ENCODE data around the gene WAPL.

DNA sequence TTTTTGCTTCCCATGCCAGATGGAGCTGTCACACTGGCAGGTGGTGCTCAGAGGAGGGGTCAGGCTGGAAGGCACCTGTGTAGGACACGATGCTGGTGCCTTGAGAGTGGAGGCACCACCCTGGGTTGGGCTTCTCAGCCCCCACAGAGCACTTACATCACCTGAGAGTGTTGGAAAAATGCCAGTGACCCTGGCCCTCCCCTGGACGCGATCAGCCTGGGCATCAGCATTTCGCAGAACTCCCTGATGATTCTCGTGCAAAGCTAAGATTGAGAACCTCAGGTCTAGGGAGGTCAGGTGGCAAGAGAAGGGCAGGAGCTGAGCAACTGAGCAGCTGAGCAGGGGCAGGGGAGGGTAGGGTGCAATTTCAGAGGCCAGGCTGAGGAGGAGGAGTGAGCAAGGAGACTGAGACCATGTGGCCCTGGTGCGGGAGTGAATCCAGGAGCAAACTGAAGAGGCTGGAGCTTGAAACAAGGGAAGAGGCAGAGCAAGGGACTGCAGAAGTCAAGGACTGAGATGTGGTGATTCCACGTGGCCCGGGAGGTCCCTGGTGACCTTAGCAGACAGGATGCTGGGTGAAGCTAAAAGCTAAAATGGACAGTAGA lies 130.3 kb downstream of the WAPL start:
- TF ChIP-seq POLR2A (IDR thresholded peaks at IDR 0.05; ENCODE audit: low read depth, low read length) (peak; percentile 27; the same call in 1 of the 2 replicates), POLR2AphosphoS5 (IDR thresholded peaks at IDR 0.05; ENCODE audit: low read depth, low read length) (no peak), TAF1 (IDR thresholded peaks at IDR 0.05; ENCODE audit: borderline replicate concordance, low read depth, low read length) (no peak)

All from GM12892 (cell line).